Measurements from ENCODE around the gene OLFML3.

Gene OLFML3

GRCh38 chr1:113990961-113991360 is 11.7 kb downstream of the OLFML3 start:
- H3K4me3 ChIP-seq (replicated peaks in 1 of 2; ENCODE audit: low read depth in 2 of 2, low read length in 2 of 2), result no peak overlapping the region
- no peak for DNase-seq (ENCODE audit: low read depth in 2 of 2)
- no peak for TF ChIP-seq CTCF (IDR thresholded peaks at IDR 0.05; ENCODE audit: low read depth, low read length)

- no peak overlapping the region for H3K4me3 ChIP-seq (replicated peaks in 1 of 2; ENCODE audit: low read depth in 2 of 2, low read length in 2 of 2)
- no peak for TF ChIP-seq CTCF (IDR thresholded peaks at IDR 0.05; ENCODE audit: low read depth, low read length)
Observed at GRCh38 chr1:113991467-113991997, 12.3 kb downstream of the OLFML3 start.

GRCh38 chr1:113993072-113993471 is 13.8 kb downstream of the OLFML3 start:
- DNase-seq (ENCODE audit: low read depth in 2 of 2), result no peak
- no peak for TF ChIP-seq CTCF (IDR thresholded peaks at IDR 0.05; ENCODE audit: low read depth, low read length)
- H3K4me3 ChIP-seq (replicated peaks in 1 of 2; ENCODE audit: low read depth in 2 of 2, low read length in 2 of 2), result no peak overlapping the region

More at GRCh38 chr1:113991467-113991997, 12.3 kb downstream of the OLFML3 start:
- DNase-seq (ENCODE audit: low read depth in 2 of 2), result no peak

- TF ChIP-seq CTCF (IDR thresholded peaks at IDR 0.05; ENCODE audit: low read depth, low read length), result no peak
- no peak for DNase-seq (ENCODE audit: low read depth in 2 of 2)
- H3K4me3 ChIP-seq (replicated peaks in 1 of 2; ENCODE audit: low read depth in 2 of 2, low read length in 2 of 2), result no peak overlapping the region
Observed at GRCh38 chr1:113993766-113994165, 14.5 kb downstream of the OLFML3 start.

- no peak for TF ChIP-seq CTCF (IDR thresholded peaks at IDR 0.05; ENCODE audit: low read depth, low read length)
- H3K4me3 ChIP-seq (replicated peaks in 1 of 2; ENCODE audit: low read depth in 2 of 2, low read length in 2 of 2), result no peak overlapping the region
- no peak for DNase-seq (ENCODE audit: low read depth in 2 of 2)
Observed at GRCh38 chr1:113995382-113995781, 16.1 kb downstream of the OLFML3 start.

GRCh38 chr1:113998361-113998760 is 19.1 kb downstream of the OLFML3 start:
- TF ChIP-seq CTCF (IDR thresholded peaks at IDR 0.05; ENCODE audit: low read depth, low read length), result no peak
- H3K4me3 ChIP-seq (replicated peaks in 1 of 2; ENCODE audit: low read depth in 2 of 2, low read length in 2 of 2), result no peak overlapping the region
- DNase-seq (ENCODE audit: low read depth in 2 of 2), result peak; percentile 33 to 66

- no peak for TF ChIP-seq CTCF (IDR thresholded peaks at IDR 0.05; ENCODE audit: low read depth, low read length)
Observed at GRCh38 chr1:113999233-113999632, 20.0 kb downstream of the OLFML3 start.

More at GRCh38 chr1:113999233-113999632, 20.0 kb downstream of the OLFML3 start:
- no peak overlapping the region for H3K4me3 ChIP-seq (replicated peaks in 1 of 2; ENCODE audit: low read depth in 2 of 2, low read length in 2 of 2)
- DNase-seq (ENCODE audit: low read depth in 2 of 2), result no peak

Measured in cardiac fibroblast (primary cell).